Nephron progenitor cell (in vitro differentiated cells): Measurements from ENCODE around the gene TLE1.
"Not testable (repeated sequence)": the region's sequence is repeated elsewhere in the genome, so short reads cannot be mapped to it uniquely, and the experiment has no call there.

ENCODE experiments used
- DNase-seq: peaks from one replicate; pipeline ENCODE4 v3.0.0; 2021
- H3K27ac Mint-ChIP-seq: 2 replicates; pipeline ENCODE4 v1.8.0; 2021; ENCODE audit warnings: mild to moderate bottlenecking, moderate library complexity, mixed read lengths
- H3K27me3 Mint-ChIP-seq: 2 replicates; pipeline ENCODE4 v1.8.0; 2021; ENCODE audit warnings: mild to moderate bottlenecking, low read depth, mixed read lengths; ENCODE audit not compliant: poor library complexity
- H3K36me3 Mint-ChIP-seq: 2 replicates; pipeline ENCODE4 v1.8.0; 2021; ENCODE audit warnings: low read depth, mixed read lengths
- H3K4me1 Mint-ChIP-seq: 2 replicates; pipeline ENCODE4 v1.8.0; 2021; ENCODE audit warnings: mixed read lengths
- H3K4me3 Mint-ChIP-seq: 2 replicates; pipeline ENCODE4 v1.8.0; 2021; ENCODE audit warnings: mild to moderate bottlenecking, moderate library complexity, mixed read lengths
- H3K9me3 Mint-ChIP-seq: 2 replicates; pipeline ENCODE4 v1.8.0; 2021; ENCODE audit warnings: mild to moderate bottlenecking, moderate library complexity, mixed read lengths
- TF ChIP-seq, protein P1 (sequence below): fragments of 200-600 bp; sonication (generic); IDR thresholded peaks from 2 replicates; pipeline ENCODE4 v1.5.0; 2021; ENCODE audit warnings: antibody characterized with exemption

Gene TLE1

DNA sequence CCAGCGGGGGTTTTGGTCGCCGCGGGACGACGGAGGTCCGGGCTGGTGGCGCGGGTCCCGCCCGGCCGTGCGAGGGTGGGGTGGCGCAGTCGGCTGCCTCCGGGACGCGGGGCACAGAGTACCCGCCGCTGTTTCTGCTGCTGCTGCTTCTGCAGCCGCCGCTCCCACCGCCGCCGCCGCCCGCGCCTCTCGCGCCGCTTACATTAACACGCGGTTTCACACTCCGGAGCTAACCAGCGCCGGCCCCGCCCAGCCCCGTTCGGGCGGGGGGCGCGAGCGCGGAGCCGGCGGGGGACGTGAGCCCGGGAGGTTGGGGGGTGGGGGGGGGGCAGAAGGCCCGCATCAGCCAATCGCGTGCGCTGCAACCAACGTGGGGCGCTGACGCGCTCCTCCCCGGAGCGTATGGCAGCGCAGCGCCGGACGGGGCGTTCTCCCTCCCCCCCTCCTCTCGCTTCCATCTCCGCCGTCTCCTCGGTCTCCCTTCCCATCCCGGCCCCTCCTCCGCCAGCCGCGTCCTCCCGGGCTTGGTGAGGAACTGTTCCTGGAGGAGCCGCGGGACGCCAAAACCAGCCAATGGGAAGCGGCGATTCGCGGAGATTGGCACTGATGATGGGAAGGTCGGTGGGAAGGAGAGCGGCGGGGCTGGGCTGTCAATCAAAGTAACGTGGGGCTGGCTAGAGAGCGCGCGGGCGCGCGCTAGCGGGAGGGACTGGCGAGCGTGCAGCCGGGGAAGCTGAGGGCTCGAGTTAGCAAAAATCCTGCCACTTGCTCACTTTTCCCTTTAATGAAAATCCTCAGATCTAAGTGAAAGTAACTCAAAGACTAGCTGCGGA, at the start of gene TLE1:
Gene TLE1 (minus strand): TSS at position 205 of the 833 bp plus-strand sequence. CDS start 1,307 bp downstream, outside the sequence.
- Mint-ChIP-seq H3K4me3 (peak within 1 kb of the TSS; percentile 100), H3K36me3 (no peaks in the 10 kb centered on the region), H3K27ac (peak within 1 kb of the TSS; percentile 99), H3K27me3 (peaks cover 27% of the 10 kb centered on the region), H3K4me1 (peaks cover 25% of the 10 kb centered on the region), H3K9me3 (no peaks in the 10 kb centered on the region)
- TF ChIP-seq, protein P1, sequence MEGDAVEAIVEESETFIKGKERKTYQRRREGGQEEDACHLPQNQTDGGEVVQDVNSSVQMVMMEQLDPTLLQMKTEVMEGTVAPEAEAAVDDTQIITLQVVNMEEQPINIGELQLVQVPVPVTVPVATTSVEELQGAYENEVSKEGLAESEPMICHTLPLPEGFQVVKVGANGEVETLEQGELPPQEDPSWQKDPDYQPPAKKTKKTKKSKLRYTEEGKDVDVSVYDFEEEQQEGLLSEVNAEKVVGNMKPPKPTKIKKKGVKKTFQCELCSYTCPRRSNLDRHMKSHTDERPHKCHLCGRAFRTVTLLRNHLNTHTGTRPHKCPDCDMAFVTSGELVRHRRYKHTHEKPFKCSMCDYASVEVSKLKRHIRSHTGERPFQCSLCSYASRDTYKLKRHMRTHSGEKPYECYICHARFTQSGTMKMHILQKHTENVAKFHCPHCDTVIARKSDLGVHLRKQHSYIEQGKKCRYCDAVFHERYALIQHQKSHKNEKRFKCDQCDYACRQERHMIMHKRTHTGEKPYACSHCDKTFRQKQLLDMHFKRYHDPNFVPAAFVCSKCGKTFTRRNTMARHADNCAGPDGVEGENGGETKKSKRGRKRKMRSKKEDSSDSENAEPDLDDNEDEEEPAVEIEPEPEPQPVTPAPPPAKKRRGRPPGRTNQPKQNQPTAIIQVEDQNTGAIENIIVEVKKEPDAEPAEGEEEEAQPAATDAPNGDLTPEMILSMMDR = no peak
- DNase-seq = peak; percentile 99

- no peaks in the 10 kb centered on the region for H3K4me1 Mint-ChIP-seq
- peaks cover 22% of the 10 kb centered on the region for H3K9me3 Mint-ChIP-seq
- TF ChIP-seq, protein P1 = no peak
- H3K27me3 Mint-ChIP-seq = no peaks in the 10 kb centered on the region
- H3K27ac Mint-ChIP-seq = no peak overlapping the region
- H3K36me3 Mint-ChIP-seq = no peaks in the 10 kb centered on the region
- DNase-seq = no peak
- no peak overlapping the region for H3K4me3 Mint-ChIP-seq
Measured at GRCh38 chr9:81737871-81738507, 48.6 kb upstream of the TLE1 start.

- not testable (repeated sequence) for H3K36me3 Mint-ChIP-seq, DNase-seq, H3K4me1 Mint-ChIP-seq, H3K9me3 Mint-ChIP-seq, H3K27me3 Mint-ChIP-seq, H3K27ac Mint-ChIP-seq, H3K4me3 Mint-ChIP-seq
Measured at GRCh38 chr9:81730498-81730897, 41.2 kb upstream of the TLE1 start.

GRCh38 chr9:81729135-81729534, 39.8 kb upstream of the TLE1 start:
- DNase-seq = no peak
- H3K27me3 Mint-ChIP-seq = no peaks in the 10 kb centered on the region
- H3K36me3 Mint-ChIP-seq = no peaks in the 10 kb centered on the region
- H3K4me1 Mint-ChIP-seq = peaks cover 13% of the 10 kb centered on the region
- TF ChIP-seq, protein P1 = no peak
- no peak overlapping the region for H3K4me3 Mint-ChIP-seq
- H3K9me3 Mint-ChIP-seq = peaks cover 3% of the 10 kb centered on the region
- H3K27ac Mint-ChIP-seq = no peak overlapping the region

GRCh38 chr9:81724242-81724889, 35.0 kb upstream of the TLE1 start:
- Mint-ChIP-seq H3K4me1 (peaks cover 18% of the 10 kb centered on the region), H3K36me3 (no peaks in the 10 kb centered on the region), H3K4me3 (no peak overlapping the region), H3K9me3 (peaks cover 7% of the 10 kb centered on the region), H3K27ac (peak overlapping the region; percentile 49), H3K27me3 (no peaks in the 10 kb centered on the region)
- TF ChIP-seq, protein P1 = no peak
- no peak for DNase-seq

GRCh38 chr9:81722277-81722676, 32.9 kb upstream of the TLE1 start:
- TF ChIP-seq, protein P1 = no peak
- Mint-ChIP-seq H3K4me1 (peaks cover 11% of the 10 kb centered on the region), H3K4me3 (no peak overlapping the region), H3K27ac (no peak overlapping the region), H3K36me3 (no peaks in the 10 kb centered on the region), H3K27me3 (peaks cover 4% of the 10 kb centered on the region), H3K9me3 (peaks cover 7% of the 10 kb centered on the region)
- no peak for DNase-seq
